ENCODE results near the gene ABCA3.
"Not testable (repeated sequence)": the region's sequence is repeated elsewhere in the genome, so short reads cannot be mapped to it uniquely, and the experiment has no call there.

ABCA3 gene

GRCh38 chr16:2257726-2258125 is 82.8 kb downstream of the ABCA3 start:
- no peak for DNase-seq (ENCODE audit: low read depth in 3 of 3, low spot score in 1 of 3)

- no peak for DNase-seq (ENCODE audit: low read depth in 3 of 3, low spot score in 1 of 3)
Measured at GRCh38 chr16:2256531-2257140, 83.9 kb downstream of the ABCA3 start.

- DNase-seq (ENCODE audit: low read depth in 3 of 3, low spot score in 1 of 3) = no peak
Measured at GRCh38 chr16:2253293-2253692, 87.2 kb downstream of the ABCA3 start.

- DNase-seq (ENCODE audit: low read depth in 3 of 3, low spot score in 1 of 3) = no peak
Measured at GRCh38 chr16:2252806-2253148, 87.8 kb downstream of the ABCA3 start.

- DNase-seq (ENCODE audit: low read depth in 3 of 3, low spot score in 1 of 3) = peak; percentile 43 to 66 (median 59)
Measured at GRCh38 chr16:2251296-2252111, 89.0 kb downstream of the ABCA3 start, which contains the start of gene ECI1. ECI1 (minus strand) TSS chr16:2251587; CDS start chr16:2251566, 21 bp downstream.

GRCh38 chr16:2250652-2251295 is 89.8 kb downstream of the ABCA3 start:
- no peak for DNase-seq (ENCODE audit: low read depth in 3 of 3, low spot score in 1 of 3)

- DNase-seq (ENCODE audit: low read depth in 3 of 3, low spot score in 1 of 3) = no peak
Measured at GRCh38 chr16:2246301-2246885, 94.1 kb downstream of the ABCA3 start.

- DNase-seq (ENCODE audit: low read depth in 3 of 3, low spot score in 1 of 3) = no peak
Measured at GRCh38 chr16:2244926-2245795, 95.4 kb downstream of the ABCA3 start.

GRCh38 chr16:2244301-2244700 is 96.2 kb downstream of the ABCA3 start:
- no peak for DNase-seq (ENCODE audit: low read depth in 3 of 3, low spot score in 1 of 3)

GRCh38 chr16:2243781-2244180 is 96.7 kb downstream of the ABCA3 start:
- no peak for DNase-seq (ENCODE audit: low read depth in 3 of 3, low spot score in 1 of 3)

GRCh38 chr16:2243031-2243528 is 97.4 kb downstream of the ABCA3 start:
- no peak for DNase-seq (ENCODE audit: low read depth in 3 of 3, low spot score in 1 of 3)

- no peak for DNase-seq (ENCODE audit: low read depth in 3 of 3, low spot score in 1 of 3)
Measured at GRCh38 chr16:2242598-2242997, 97.9 kb downstream of the ABCA3 start.

GRCh38 chr16:2240331-2240730 is 100.2 kb downstream of the ABCA3 start:
- not testable (repeated sequence) for DNase-seq (ENCODE audit: low read depth in 3 of 3, low spot score in 1 of 3)

- DNase-seq (ENCODE audit: low read depth in 3 of 3, low spot score in 1 of 3) = no peak
Measured at GRCh38 chr16:2238838-2239675, 101.5 kb downstream of the ABCA3 start.

- DNase-seq (ENCODE audit: low read depth in 3 of 3, low spot score in 1 of 3) = no peak
Measured at GRCh38 chr16:2238150-2238837, 102.2 kb downstream of the ABCA3 start.

- no peak for DNase-seq (ENCODE audit: low read depth in 3 of 3, low spot score in 1 of 3)
Measured at GRCh38 chr16:2237493-2238149, 102.9 kb downstream of the ABCA3 start.

GRCh38 chr16:2237102-2237482 is 103.4 kb downstream of the ABCA3 start:
- no peak for DNase-seq (ENCODE audit: low read depth in 3 of 3, low spot score in 1 of 3)

GRCh38 chr16:2236337-2237101 is 104.0 kb downstream of the ABCA3 start, which contains the start of gene DNASE1L2:
DNASE1L2 (plus strand) TSS chr16:2236444; CDS start chr16:2236817, 373 bp downstream.
- DNase-seq (ENCODE audit: low read depth in 3 of 3, low spot score in 1 of 3) = no peak
